MM.1S (cell line): ENCODE results near the gene BACH2.

ENCODE experiments used
- DNase-seq: peaks from one replicate; pipeline ENCODE4 v3.0.0-alpha.2; 2015
- H2AFZ ChIP-seq: fragments of 300-600 bp; sonication (generic); 2 replicates; pipeline ENCODE4 v1.6.0; 2016; ENCODE audit warnings: antibody characterized with exemption, low read length
- H3F3A ChIP-seq: fragments of 300-600 bp; sonication (generic); 2 replicates; pipeline ENCODE4 v1.6.1; 2016; ENCODE audit warnings: mild to moderate bottlenecking, antibody characterized with exemption, low read length, moderate library complexity, mixed read lengths; ENCODE audit not compliant: insufficient read depth
- H3K27ac ChIP-seq: fragments of 300-600 bp; sonication (generic); 2 replicates; pipeline ENCODE4 v1.5.1; 2016; ENCODE audit warnings: mild to moderate bottlenecking, low read length
- H3K27me3 ChIP-seq: fragments of 300-600 bp; sonication (generic); replicated peaks from 2 replicates; pipeline ENCODE4 v1.6.0; 2016; ENCODE audit warnings: low read length; ENCODE audit not compliant: insufficient read depth
- H3K36me3 ChIP-seq: fragments of 300-600 bp; sonication (generic); replicated peaks from 2 replicates; pipeline ENCODE4 v1.6.1; 2016; ENCODE audit warnings: mild to moderate bottlenecking, low read length, mixed read lengths; ENCODE audit not compliant: insufficient read depth
- H3K4me1 ChIP-seq: fragments of 300-600 bp; sonication (generic); 2 replicates; pipeline ENCODE4 v1.6.1; 2016; ENCODE audit warnings: low read length, mixed read lengths
- H3K4me2 ChIP-seq: fragments of 300-600 bp; sonication (generic); 2 replicates; pipeline ENCODE4 v1.6.0; 2016; ENCODE audit warnings: low read depth, low read length
- H3K4me3 ChIP-seq: fragments of 300-600 bp; sonication (generic); 2 replicates; pipeline ENCODE4 v1.5.1; 2016; ENCODE audit warnings: low read length, mixed read lengths
- H3K79me2 ChIP-seq: fragments of 300-600 bp; sonication (generic); 2 replicates; pipeline ENCODE4 v1.6.1; 2016; ENCODE audit warnings: mixed run types, low read length, mixed read lengths
- H3K9ac ChIP-seq: fragments of 300-600 bp; sonication (generic); 2 replicates; pipeline ENCODE4 v1.6.1; 2016; ENCODE audit warnings: low read length, mixed read lengths
- H3K9me2 ChIP-seq: fragments of 300-600 bp; sonication (generic); replicated peaks from 2 replicates; pipeline ENCODE4 v1.6.1; 2016; ENCODE audit warnings: mild to moderate bottlenecking, low read length, mixed read lengths; ENCODE audit not compliant: insufficient read depth
- H3K9me3 ChIP-seq: fragments of 300-600 bp; sonication (generic); replicated peaks from 2 replicates; pipeline ENCODE4 v1.6.1; 2016; ENCODE audit warnings: mild to moderate bottlenecking, low read length, mixed read lengths; ENCODE audit not compliant: insufficient read depth
- H4K20me1 ChIP-seq: fragments of 300-600 bp; sonication (generic); 2 replicates; pipeline ENCODE4 v1.6.1; 2016; ENCODE audit warnings: mild to moderate bottlenecking, low read length, moderate library complexity, mixed read lengths; ENCODE audit not compliant: insufficient read depth
- EZH2 ChIP-seq: fragments of 300-600 bp; sonication (generic); optimal IDR thresholded peaks from 2 replicates; pipeline ENCODE3; 2017; ENCODE audit warnings: low read depth, mild to moderate bottlenecking, antibody characterized with exemption, low read length, mixed read lengths
- EZH2phosphoT487 ChIP-seq: fragments of 300-600 bp; sonication (generic); IDR thresholded peaks from 2 replicates; pipeline ENCODE4 v1.6.1; 2018; ENCODE audit warnings: antibody characterized with exemption, low read length
- TF ChIP-seq, protein P1 (sequence below): fragments of 300-600 bp; sonication (generic); IDR thresholded peaks from 2 replicates; pipeline ENCODE4 v1.5.1; 2016; ENCODE audit warnings: antibody characterized with exemption, low read length, mixed read lengths

The BACH2 gene

DNA sequence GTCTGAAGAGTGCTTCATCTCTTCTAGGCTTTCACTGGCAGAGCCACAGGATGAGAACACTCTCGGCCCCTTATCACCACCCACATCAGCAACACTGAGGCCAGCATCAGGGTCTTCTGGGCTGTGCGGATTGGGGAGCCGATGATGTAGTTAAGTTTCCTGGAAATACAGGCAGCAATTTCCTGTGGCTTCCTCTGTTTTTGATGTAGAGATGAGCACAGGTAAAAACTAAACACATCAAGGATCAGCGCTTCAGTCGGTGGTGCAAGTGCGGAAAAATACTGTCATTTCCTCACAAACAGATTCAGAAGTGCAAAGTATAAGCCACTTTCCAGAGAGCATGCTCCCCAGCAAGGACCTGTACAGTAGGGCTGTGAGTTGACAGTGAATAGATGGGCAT is 62.6 kb downstream of the BACH2 start:
- TF ChIP-seq EZH2phosphoT487 = no peak
- TF ChIP-seq EZH2 = no peak
- TF ChIP-seq, protein P1, sequence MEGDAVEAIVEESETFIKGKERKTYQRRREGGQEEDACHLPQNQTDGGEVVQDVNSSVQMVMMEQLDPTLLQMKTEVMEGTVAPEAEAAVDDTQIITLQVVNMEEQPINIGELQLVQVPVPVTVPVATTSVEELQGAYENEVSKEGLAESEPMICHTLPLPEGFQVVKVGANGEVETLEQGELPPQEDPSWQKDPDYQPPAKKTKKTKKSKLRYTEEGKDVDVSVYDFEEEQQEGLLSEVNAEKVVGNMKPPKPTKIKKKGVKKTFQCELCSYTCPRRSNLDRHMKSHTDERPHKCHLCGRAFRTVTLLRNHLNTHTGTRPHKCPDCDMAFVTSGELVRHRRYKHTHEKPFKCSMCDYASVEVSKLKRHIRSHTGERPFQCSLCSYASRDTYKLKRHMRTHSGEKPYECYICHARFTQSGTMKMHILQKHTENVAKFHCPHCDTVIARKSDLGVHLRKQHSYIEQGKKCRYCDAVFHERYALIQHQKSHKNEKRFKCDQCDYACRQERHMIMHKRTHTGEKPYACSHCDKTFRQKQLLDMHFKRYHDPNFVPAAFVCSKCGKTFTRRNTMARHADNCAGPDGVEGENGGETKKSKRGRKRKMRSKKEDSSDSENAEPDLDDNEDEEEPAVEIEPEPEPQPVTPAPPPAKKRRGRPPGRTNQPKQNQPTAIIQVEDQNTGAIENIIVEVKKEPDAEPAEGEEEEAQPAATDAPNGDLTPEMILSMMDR = no peak
- Histone ChIP-seq H3K4me3 (no peak overlapping the region), H3K9me2 (no peaks in the 10 kb centered on the region), H3K9ac (no peak overlapping the region), H3K4me2 (no peak overlapping the region), H3K9me3 (no peaks in the 10 kb centered on the region), H3F3A (no peaks in the 10 kb centered on the region), H2AFZ (no peak overlapping the region), H3K4me1 (peaks cover 14% of the 10 kb centered on the region; the same call in 1 of the 2 replicates), H3K79me2 (no peaks in the 10 kb centered on the region), H3K27me3 (no peaks in the 10 kb centered on the region), H3K27ac (no peak overlapping the region), H4K20me1 (no peaks in the 10 kb centered on the region), H3K36me3 (no peaks in the 10 kb centered on the region)
- no peak for DNase-seq

DNA sequence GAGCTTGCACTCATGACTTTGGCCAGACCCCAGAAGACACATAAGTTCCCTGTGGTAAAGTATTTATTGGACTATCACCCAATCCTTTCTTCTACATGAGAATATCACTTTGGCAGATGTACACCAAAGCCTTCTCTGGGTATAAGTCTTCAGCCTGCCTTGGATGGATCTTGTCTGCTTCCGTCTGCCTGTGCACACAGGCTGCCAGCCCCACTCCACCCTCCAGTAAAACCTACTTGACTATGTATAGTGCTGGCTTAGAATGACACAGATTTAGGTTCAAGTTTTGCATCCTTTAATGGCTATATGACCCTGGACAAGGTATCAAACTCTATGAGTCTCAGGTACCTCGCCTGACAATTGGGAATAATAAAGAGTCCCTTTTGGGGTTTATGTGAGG is 63.4 kb downstream of the BACH2 start:
- no peaks in the 10 kb centered on the region for H3K9me2 ChIP-seq
- H3K9ac ChIP-seq = no peak overlapping the region
- no peak overlapping the region for H3K4me3 ChIP-seq
- TF ChIP-seq, protein P1 = no peak
- no peak for TF ChIP-seq EZH2
- TF ChIP-seq EZH2phosphoT487 = no peak
- H3K36me3 ChIP-seq = no peaks in the 10 kb centered on the region
- no peak overlapping the region for H3K4me2 ChIP-seq
- no peaks in the 10 kb centered on the region for H3K79me2 ChIP-seq
- H2AFZ ChIP-seq = no peak overlapping the region
- no peak overlapping the region for H3K27ac ChIP-seq
- H3K4me1 ChIP-seq = peaks cover 14% of the 10 kb centered on the region; the same call in 1 of the 2 replicates
- H3K9me3 ChIP-seq = no peaks in the 10 kb centered on the region
- H3F3A ChIP-seq = no peaks in the 10 kb centered on the region
- H4K20me1 ChIP-seq = no peaks in the 10 kb centered on the region
- no peak for DNase-seq
- no peaks in the 10 kb centered on the region for H3K27me3 ChIP-seq

DNA sequence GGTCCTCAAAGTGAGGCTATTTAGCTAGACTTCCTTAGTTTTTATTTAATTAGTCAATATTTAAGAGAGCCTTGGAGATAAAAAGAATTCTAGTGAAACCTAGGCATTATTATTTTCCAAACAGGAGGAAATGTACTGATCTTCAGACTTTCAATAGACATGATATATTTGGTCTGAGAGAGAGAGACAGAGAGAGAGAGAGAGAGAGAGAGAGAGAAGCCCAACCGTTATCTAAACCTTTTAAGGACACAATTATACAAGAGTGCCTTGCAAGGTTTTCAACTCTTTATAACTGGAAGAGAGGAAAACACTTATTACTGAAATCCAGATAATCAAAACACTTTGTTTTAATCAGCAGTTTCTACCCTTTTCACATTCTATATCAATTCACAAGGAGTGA is 64.8 kb downstream of the BACH2 start:
- Histone ChIP-seq H2AFZ (no peak overlapping the region), H3K4me1 (peaks cover 14% of the 10 kb centered on the region; the same call in 1 of the 2 replicates), H3F3A (no peaks in the 10 kb centered on the region), H3K36me3 (no peaks in the 10 kb centered on the region), H3K9me2 (no peaks in the 10 kb centered on the region), H3K79me2 (no peaks in the 10 kb centered on the region), H3K9ac (no peak overlapping the region), H3K27ac (no peak overlapping the region), H3K4me3 (no peak overlapping the region), H3K4me2 (no peak overlapping the region), H4K20me1 (no peaks in the 10 kb centered on the region), H3K9me3 (no peaks in the 10 kb centered on the region), H3K27me3 (no peaks in the 10 kb centered on the region)
- no peak for DNase-seq
- TF ChIP-seq, protein P1 = no peak
- no peak for TF ChIP-seq EZH2phosphoT487
- no peak for TF ChIP-seq EZH2
